Peyer's patch (tissue), 4 donors: ENCODE results near the gene MRM3.

Experiments used
- CTCF ChIP-seq, 6 experiments: fragments of 450-650 bp in 4 of 6; fragments of 200-600 bp in 2 of 6; sonication (generic) in 1 of 6; IDR thresholded peaks; one replicate each; pipeline ENCODE4 v1.5.1; 2017 to 2019; ENCODE audit warnings: antibody characterized with exemption in 6 of 6, mild to moderate bottlenecking in 3 of 6, moderate library complexity in 1 of 6
- POLR2A ChIP-seq, 2 donors: fragments of 450-650 bp; IDR thresholded peaks; one replicate each; pipeline ENCODE4 v1.5.1; 2017; ENCODE audit warnings: antibody characterized with exemption in 2 of 2, mild to moderate bottlenecking in 2 of 2, moderate library complexity in 2 of 2

- TF ChIP-seq CTCF (IDR thresholded peaks at IDR 0.05) (no peak), POLR2A (IDR thresholded peaks at IDR 0.05) (no peak)
These were observed 29.1 kb downstream of the MRM3 start for GRCh38 chr17:811051-811784.
